GM13976 (cell line): ENCODE data around the gene EHMT1.

Experiments used
- DNase-seq: peaks from one replicate; pipeline ENCODE4 v3.0.0; 2012; ENCODE audit warnings: low spot score
- CTCF ChIP-seq: IDR thresholded peaks from 2 replicates; pipeline ENCODE4 v1.5.1; 2012; ENCODE audit warnings: borderline replicate concordance, mild to moderate bottlenecking; ENCODE audit not compliant: insufficient read depth; ENCODE audit errors: extremely low read depth, missing control alignments, control extremely low read depth
- in situ Hi-C: fragments of 300-500 bp; cut with MboI; formaldehyde crosslinking; loops from one replicate; pipeline ENCODE4 v1.12.0; 2022; ENCODE audit warnings: low sequenced_read_pairs, mixed read lengths, inconsistent platforms; ENCODE audit not compliant: unreplicated experiment

EHMT1 gene

GRCh38 chr9:137578518-137579258 lies 40.1 kb upstream of the EHMT1 start, which contains the start of gene DPH7:
Gene DPH7 (minus strand): TSS chr9:137578925. CDS start chr9:137578777, 148 bp downstream.
- TF ChIP-seq CTCF: peak; percentile 95
- peak; percentile 99 for DNase-seq
- in situ Hi-C loops: no loop called here

- TF ChIP-seq CTCF: no peak
- in situ Hi-C loops: no loop called here
- peak; percentile 48 for DNase-seq
Measured at GRCh38 chr9:137579259-137579604, 39.6 kb upstream of the EHMT1 start.

GRCh38 chr9:137580209-137580953 lies 38.4 kb upstream of the EHMT1 start:
- in situ Hi-C loops: no loop called here
- DNase-seq: no peak
- TF ChIP-seq CTCF: no peak

- no peak for TF ChIP-seq CTCF
- DNase-seq: no peak
- in situ Hi-C loops: no loop called here
Measured at GRCh38 chr9:137580954-137581322, 37.9 kb upstream of the EHMT1 start.

- no peak for DNase-seq
- no peak for TF ChIP-seq CTCF
- in situ Hi-C loops: no loop called here
Measured at GRCh38 chr9:137581361-137582285, 37.2 kb upstream of the EHMT1 start.

- no peak for TF ChIP-seq CTCF
- in situ Hi-C loops: no loop called here
- DNase-seq: no peak
Measured at GRCh38 chr9:137582286-137582860, 36.4 kb upstream of the EHMT1 start.
